PC-3 (cell line): ENCODE measurements around the gene ARHGAP18. TPM values are rescaled to one million over a fixed set of nuclear protein-coding genes. Genes with fewer than 3 reads are reported as not detected.
A peak's percentile ranks its signal among the peaks of the same experiment; 100 is the strongest.

Experiments used
- ATAC-seq: fragments of 200-7000 bp; cut with Tn5 transposase; 2 replicates; pipeline ENCODE4 v1.9.1; 2020; ENCODE audit warnings: mild to moderate bottlenecking, moderate library complexity
- BruUV-seq: library from RNA; stranded (reverse); fragments of 400-500 nt; replicated peaks from 2 replicates; lab custom pipeline; 2021; lab: Mats Ljungman, UMichigan
- CTCF ChIA-PET: fragments of 300-600 bp; sonication (Branson Sonifier 250); formaldehyde crosslinking; loops from one replicate; lab custom pipeline; 2022; ENCODE audit warnings: antibody characterized with exemption; lab: Charles Lee
- POLR2A ChIA-PET: fragments of 300-600 bp; sonication (Branson Sonifier 250); formaldehyde crosslinking; loops from one replicate; lab custom pipeline; 2022; ENCODE audit warnings: antibody characterized with exemption; ENCODE audit not compliant: unreplicated experiment; lab: Charles Lee
- DNase-seq: peaks from one replicate; pipeline ENCODE4 v3.0.0-alpha.2; 2015
- H2AFZ ChIP-seq: fragments of 300-600 bp; sonication (generic); 2 replicates; pipeline ENCODE4 v1.6.0; 2016; ENCODE audit warnings: antibody characterized with exemption, low read length
- H3F3A ChIP-seq: fragments of 300-600 bp; sonication (generic); one replicate; pipeline ENCODE4 v1.6.0; 2017; ENCODE audit warnings: antibody characterized with exemption, low read length, control low read depth, mild to moderate bottlenecking; ENCODE audit not compliant: unreplicated experiment
- H3K27ac ChIP-seq: fragments of 300-600 bp; sonication (generic); 2 replicates; pipeline ENCODE4 v1.5.1; 2016; ENCODE audit warnings: mild to moderate bottlenecking, low read length
- H3K27me3 ChIP-seq: fragments of 300-600 bp; sonication (generic); 2 replicates; pipeline ENCODE4 v1.6.1; 2016; ENCODE audit warnings: low read length, mixed read lengths
- H3K36me3 ChIP-seq: fragments of 300-600 bp; sonication (generic); 2 replicates; pipeline ENCODE4 v1.6.1; 2016; ENCODE audit warnings: low read depth, mixed run types, low read length, mixed read lengths
- H3K4me1 ChIP-seq: fragments of 300-600 bp; sonication (generic); 2 replicates; pipeline ENCODE4 v1.5.1; 2016; ENCODE audit warnings: low read length; ENCODE audit not compliant: insufficient read depth
- H3K4me2 ChIP-seq: fragments of 300-600 bp; sonication (generic); 2 replicates; pipeline ENCODE4 v1.6.0; 2016; ENCODE audit warnings: low read length
- H3K4me3 ChIP-seq: fragments of 300-600 bp; sonication (generic); 2 replicates; pipeline ENCODE4 v1.5.1; 2016; ENCODE audit warnings: mild to moderate bottlenecking, low read length, mixed read lengths
- H3K79me2 ChIP-seq: fragments of 300-600 bp; sonication (generic); 2 replicates; pipeline ENCODE4 v1.6.1; 2017; ENCODE audit warnings: low read length, mixed read lengths
- H3K9ac ChIP-seq: fragments of 300-600 bp; sonication (generic); 2 replicates; pipeline ENCODE4 v1.6.0; 2016; ENCODE audit warnings: mild to moderate bottlenecking, low read length
- H3K9me2 ChIP-seq: fragments of 300-600 bp; sonication (generic); replicated peaks from 2 replicates; pipeline ENCODE4 v1.6.1; 2016; ENCODE audit warnings: mixed run types, low read length, mixed read lengths
- H3K9me3 ChIP-seq: fragments of 300-600 bp; sonication (generic); 2 replicates; pipeline ENCODE4 v1.6.1; 2016; ENCODE audit warnings: low read length, mixed read lengths
- H4K20me1 ChIP-seq: fragments of 300-600 bp; sonication (generic); 2 replicates; pipeline ENCODE4 v1.6.1; 2016; ENCODE audit warnings: low read length, mixed read lengths
- CTCF ChIP-seq: fragments of 300-600 bp; sonication (generic); conservative IDR thresholded peaks from 2 replicates; pipeline ENCODE4 v1.5.1; 2017; ENCODE audit warnings: antibody characterized with exemption, low read depth, mild to moderate bottlenecking, low read length
- EZH2 ChIP-seq: fragments of 300-600 bp; sonication (generic); IDR thresholded peaks from one replicate; pipeline ENCODE4 v1.6.1; 2017; ENCODE audit warnings: antibody characterized with exemption, mild to moderate bottlenecking, low read length; ENCODE audit not compliant: unreplicated experiment
- EZH2phosphoT487 ChIP-seq: fragments of 300-600 bp; sonication (generic); IDR thresholded peaks from 2 replicates; pipeline ENCODE4 v1.6.1; 2018; ENCODE audit warnings: mild to moderate bottlenecking, antibody characterized with exemption, low read length, borderline replicate concordance
- intact Hi-C: fragments of 100-400 bp; cut with micrococcal nuclease; formaldehyde crosslinking; loops from 2 replicates; pipeline ENCODE4 v1.9.0; 2023
- total RNA-seq: library from RNA; depleted of rRNA; stranded (reverse); fragments of >200 nt; gene quantifications from 2 replicates; pipeline ENCODE4 v1.2.3, GENCODE V29; 2014

The ARHGAP18 gene
- total RNA-seq, 1 experiment from 2014 or later = 5.9 TPM

DNA sequence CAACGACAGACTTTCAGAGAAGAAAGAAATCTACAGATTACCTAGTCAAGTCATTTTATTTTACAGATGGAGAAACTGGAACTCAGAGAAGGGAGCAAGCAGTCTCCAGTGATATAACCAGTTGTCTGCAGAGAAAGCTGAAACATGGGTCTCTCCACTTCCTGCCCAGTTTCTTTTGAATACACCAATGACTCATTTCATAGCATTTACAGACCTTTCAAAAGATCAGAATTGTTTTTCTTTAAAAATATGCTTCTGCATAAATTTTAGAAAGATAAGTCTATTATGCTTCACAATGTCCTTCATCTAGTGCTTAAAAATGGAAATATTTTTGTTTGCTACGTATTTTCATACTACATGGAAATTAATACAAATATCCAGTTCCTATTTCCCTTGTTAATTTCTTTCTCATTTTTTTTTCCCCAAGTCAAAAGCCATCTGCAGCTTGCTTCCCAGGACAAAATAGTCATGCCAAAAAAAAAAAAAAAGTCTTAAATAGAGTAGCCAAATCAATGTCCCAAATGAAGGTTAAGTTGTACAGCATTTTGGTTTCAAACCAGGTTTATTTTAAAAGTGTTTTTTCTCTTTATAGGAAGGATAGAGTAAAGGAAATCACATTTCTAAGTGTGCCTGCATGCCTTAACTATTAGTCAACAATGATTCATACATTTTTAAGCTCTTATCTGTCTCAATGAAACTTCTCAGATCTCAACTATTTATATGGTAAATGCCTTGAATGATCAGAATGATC lies 36.9 kb downstream of the ARHGAP18 start:
- ChIA-PET CTCF (interaction anchor here (0.7 kb wide), 1 partner anchor 65 kb away, joined by 3 read pairs; no protein-coding TSS in a partner anchor), POLR2A (no interaction called here)
- Histone ChIP-seq H3K9me2 (no peaks in the 10 kb centered on the region), H3K9ac (no peak overlapping the region), H3K4me1 (peaks cover 43% of the 10 kb centered on the region), H3K9me3 (no peaks in the 10 kb centered on the region), H2AFZ (no peak overlapping the region), H3K36me3 (no peaks in the 10 kb centered on the region), H3K4me2 (peak overlapping the region; percentile 91), H4K20me1 (no peaks in the 10 kb centered on the region), H3K79me2 (peaks cover 4% of the 10 kb centered on the region; the same call in 1 of the 2 replicates), H3K4me3 (peak overlapping the region; percentile 54), H3F3A (peaks cover 5% of the 10 kb centered on the region), H3K27ac (peak overlapping the region; percentile 80), H3K27me3 (no peaks in the 10 kb centered on the region)
- TF ChIP-seq EZH2 (no peak), EZH2phosphoT487 (no peak)
- ATAC-seq = peak; percentile 82
- BruUV-seq = no TSS peak
- intact Hi-C loops = loop anchor here (2.0 to 10.0 kb wide), 2 partner anchors 38 to 178 kb away; partner anchors contain the start of gene ARHGAP18
- DNase-seq = peak; percentile 83

DNA sequence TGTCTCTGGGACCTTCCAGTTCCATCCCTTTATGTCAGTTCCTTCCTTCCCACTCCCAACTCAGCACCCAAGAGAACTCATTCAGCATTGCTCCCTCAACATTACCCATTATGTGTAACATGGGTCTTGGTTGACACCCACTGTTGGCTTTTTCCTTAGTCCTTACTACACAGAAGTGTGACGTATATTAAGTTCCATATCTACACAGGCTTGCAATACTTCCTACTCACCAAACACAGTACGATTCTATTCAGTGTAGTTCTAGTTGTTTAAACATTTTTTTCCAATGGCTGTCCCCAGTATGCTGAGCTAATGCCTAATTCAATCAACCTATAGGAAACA lies 37.7 kb downstream of the ARHGAP18 start:
- TF ChIP-seq EZH2phosphoT487 (no peak), EZH2 (no peak), CTCF (no peak)
- H3K9ac ChIP-seq = no peak overlapping the region
- intact Hi-C loops = loop anchor here (2.0 to 10.0 kb wide), 2 partner anchors 38 to 178 kb away; partner anchors contain the start of gene ARHGAP18
- peaks cover 5% of the 10 kb centered on the region for H3F3A ChIP-seq
- H4K20me1 ChIP-seq = no peaks in the 10 kb centered on the region
- CTCF ChIA-PET = interaction anchor here (0.7 kb wide), 1 partner anchor 65 kb away, joined by 3 read pairs; no protein-coding TSS in a partner anchor
- H3K4me3 ChIP-seq = peak overlapping the region; percentile 54; the same call in 1 of the 2 replicates
- peaks cover 4% of the 10 kb centered on the region; the same call in 1 of the 2 replicates for H3K79me2 ChIP-seq
- H3K27me3 ChIP-seq = no peaks in the 10 kb centered on the region
- H2AFZ ChIP-seq = no peak overlapping the region
- ATAC-seq (no peak), DNase-seq (no peak)
- peak overlapping the region; percentile 91 for H3K4me2 ChIP-seq
- H3K9me2 ChIP-seq = no peaks in the 10 kb centered on the region
- no peaks in the 10 kb centered on the region for H3K36me3 ChIP-seq
- H3K9me3 ChIP-seq = no peaks in the 10 kb centered on the region
- POLR2A ChIA-PET = no interaction called here
- peak overlapping the region; percentile 80 for H3K27ac ChIP-seq
- H3K4me1 ChIP-seq = peaks cover 43% of the 10 kb centered on the region
- no TSS peak for BruUV-seq

- no peak overlapping the region for H2AFZ ChIP-seq
- peaks cover 5% of the 10 kb centered on the region for H3F3A ChIP-seq
- H3K9ac ChIP-seq = no peak overlapping the region
- intact Hi-C loops = loop anchor here (2.0 to 10.0 kb wide), 2 partner anchors 39 to 177 kb away; partner anchors contain the start of gene ARHGAP18
- ChIA-PET POLR2A (no interaction called here), CTCF (no interaction called here)
- H3K4me2 ChIP-seq = peak overlapping the region; percentile 91
- H3K79me2 ChIP-seq = peaks cover 4% of the 10 kb centered on the region; the same call in 1 of the 2 replicates
- no peaks in the 10 kb centered on the region for H3K27me3 ChIP-seq
- H3K9me3 ChIP-seq = no peaks in the 10 kb centered on the region
- no peaks in the 10 kb centered on the region for H3K36me3 ChIP-seq
- H3K27ac ChIP-seq = peak overlapping the region; percentile 80; the same call in 1 of the 2 replicates
- no peak for TF ChIP-seq EZH2
- TF ChIP-seq CTCF = peak; percentile 17; the same call in 1 of the 2 replicates
- H4K20me1 ChIP-seq = no peaks in the 10 kb centered on the region
- no peak for ATAC-seq
- no peak for DNase-seq
- peaks cover 43% of the 10 kb centered on the region for H3K4me1 ChIP-seq
- no peak overlapping the region for H3K4me3 ChIP-seq
- no peaks in the 10 kb centered on the region for H3K9me2 ChIP-seq
- BruUV-seq = no TSS peak
Measured at GRCh38 chr6:129671442-129672340, 38.3 kb downstream of the ARHGAP18 start.
